Uterus (tissue), 2 donors: ENCODE data around the gene MUC12.

Source experiments
- POLR2A ChIP-seq, 2 donors: fragments of 450-650 bp; IDR thresholded peaks; one replicate each; pipeline ENCODE4 v1.6.1; 2016; ENCODE audit warnings: antibody characterized with exemption in 2 of 2, mild to moderate bottlenecking in 1 of 2, moderate library complexity in 1 of 2
- TF ChIP-seq, protein P1 (sequence below), 4 experiments: fragments of 200-600 bp in 2 of 4; fragments of 450-650 bp in 2 of 4; sonication (generic) in 2 of 4; IDR thresholded peaks; one replicate each; pipeline ENCODE4 v1.5.1; 2016 to 2019; ENCODE audit warnings: antibody characterized with exemption in 4 of 4, mild to moderate bottlenecking in 2 of 4, moderate library complexity in 1 of 4

DNA sequence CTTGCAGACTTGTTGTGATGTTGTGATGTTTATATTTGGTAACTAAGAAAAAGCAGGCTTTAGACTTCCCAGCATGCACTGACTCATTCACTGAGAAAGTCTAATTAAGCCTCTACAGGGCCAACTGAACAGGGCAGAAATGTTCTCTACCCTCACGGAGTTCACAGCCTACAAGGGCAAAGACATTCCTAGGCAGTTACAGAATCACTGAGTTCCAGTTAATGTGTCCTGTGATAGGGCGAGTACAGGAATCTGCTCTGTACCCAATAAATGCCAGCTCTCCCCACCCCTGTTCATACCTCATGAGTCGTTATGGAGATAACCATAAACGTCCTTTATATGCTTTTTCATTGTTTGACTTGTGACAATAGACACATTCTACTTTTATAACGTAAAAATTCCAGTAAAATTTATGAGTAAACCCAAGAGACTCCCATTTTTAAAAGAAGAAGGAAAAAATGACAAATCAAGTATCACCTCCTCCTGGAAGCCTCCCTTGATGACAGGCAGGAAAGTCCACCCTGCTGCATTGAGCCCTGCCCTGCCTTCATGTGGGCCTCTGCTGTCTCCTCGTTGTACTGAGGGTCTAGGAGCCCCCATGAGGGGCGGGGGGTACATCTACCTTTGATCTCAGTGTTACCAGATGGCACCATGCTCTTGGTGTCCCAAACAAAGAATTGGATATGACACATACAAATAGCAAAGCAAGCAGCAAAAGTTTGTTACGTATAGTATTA lies 14.3 kb downstream of the MUC12 start:
- no peak for TF ChIP-seq POLR2A (IDR thresholded peaks at IDR 0.05)
- TF ChIP-seq, protein P1, sequence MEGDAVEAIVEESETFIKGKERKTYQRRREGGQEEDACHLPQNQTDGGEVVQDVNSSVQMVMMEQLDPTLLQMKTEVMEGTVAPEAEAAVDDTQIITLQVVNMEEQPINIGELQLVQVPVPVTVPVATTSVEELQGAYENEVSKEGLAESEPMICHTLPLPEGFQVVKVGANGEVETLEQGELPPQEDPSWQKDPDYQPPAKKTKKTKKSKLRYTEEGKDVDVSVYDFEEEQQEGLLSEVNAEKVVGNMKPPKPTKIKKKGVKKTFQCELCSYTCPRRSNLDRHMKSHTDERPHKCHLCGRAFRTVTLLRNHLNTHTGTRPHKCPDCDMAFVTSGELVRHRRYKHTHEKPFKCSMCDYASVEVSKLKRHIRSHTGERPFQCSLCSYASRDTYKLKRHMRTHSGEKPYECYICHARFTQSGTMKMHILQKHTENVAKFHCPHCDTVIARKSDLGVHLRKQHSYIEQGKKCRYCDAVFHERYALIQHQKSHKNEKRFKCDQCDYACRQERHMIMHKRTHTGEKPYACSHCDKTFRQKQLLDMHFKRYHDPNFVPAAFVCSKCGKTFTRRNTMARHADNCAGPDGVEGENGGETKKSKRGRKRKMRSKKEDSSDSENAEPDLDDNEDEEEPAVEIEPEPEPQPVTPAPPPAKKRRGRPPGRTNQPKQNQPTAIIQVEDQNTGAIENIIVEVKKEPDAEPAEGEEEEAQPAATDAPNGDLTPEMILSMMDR (IDR thresholded peaks at IDR 0.05): no peak
